ENCODE data around the gene UBP1. TPM values are rescaled to one million over a fixed set of nuclear protein-coding genes. Genes with fewer than 3 reads are reported as not detected.

UBP1 gene
- total RNA-seq, 4 donors from 2014 or later: 51.4 to 71.4 (median 53.9) TPM

DNA sequence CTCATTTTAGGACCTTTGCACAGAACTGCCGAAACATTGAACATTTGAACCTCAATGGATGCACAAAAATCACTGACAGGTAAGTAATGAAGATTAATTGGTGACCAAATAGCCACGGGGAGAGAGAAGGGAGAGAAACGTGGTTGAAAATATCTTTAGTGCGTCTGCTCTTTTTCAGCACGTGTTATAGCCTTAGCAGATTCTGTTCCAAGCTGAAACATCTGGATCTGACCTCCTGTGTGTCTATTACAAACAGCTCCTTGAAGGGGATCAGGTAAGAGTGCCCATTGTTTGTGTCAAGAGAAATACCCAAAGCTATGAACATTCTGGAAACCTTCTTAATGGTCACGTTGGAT lies 67.1 kb downstream of the UBP1 start:
- Histone ChIP-seq H3K4me1 (peaks cover 0 to 8% (median 0%) of the 10 kb centered on the region in 4 donors), H3K36me3 (peaks cover 0 to 32% (median 0%) of the 10 kb centered on the region in 3 donors), H3K27me3 (no peaks in the 10 kb centered on the region), H3K27ac (no peak overlapping the region), H3K9me3 (no peaks in the 10 kb centered on the region), H3K4me3 (no peak overlapping the region)
- no peak for DNase-seq (ENCODE audit: low spot score in 2 of 2)
- 48 to 58% methylated on average over 6 of the region's 6 CpGs for WGBS, 2 donors
- TF ChIP-seq, protein P1, sequence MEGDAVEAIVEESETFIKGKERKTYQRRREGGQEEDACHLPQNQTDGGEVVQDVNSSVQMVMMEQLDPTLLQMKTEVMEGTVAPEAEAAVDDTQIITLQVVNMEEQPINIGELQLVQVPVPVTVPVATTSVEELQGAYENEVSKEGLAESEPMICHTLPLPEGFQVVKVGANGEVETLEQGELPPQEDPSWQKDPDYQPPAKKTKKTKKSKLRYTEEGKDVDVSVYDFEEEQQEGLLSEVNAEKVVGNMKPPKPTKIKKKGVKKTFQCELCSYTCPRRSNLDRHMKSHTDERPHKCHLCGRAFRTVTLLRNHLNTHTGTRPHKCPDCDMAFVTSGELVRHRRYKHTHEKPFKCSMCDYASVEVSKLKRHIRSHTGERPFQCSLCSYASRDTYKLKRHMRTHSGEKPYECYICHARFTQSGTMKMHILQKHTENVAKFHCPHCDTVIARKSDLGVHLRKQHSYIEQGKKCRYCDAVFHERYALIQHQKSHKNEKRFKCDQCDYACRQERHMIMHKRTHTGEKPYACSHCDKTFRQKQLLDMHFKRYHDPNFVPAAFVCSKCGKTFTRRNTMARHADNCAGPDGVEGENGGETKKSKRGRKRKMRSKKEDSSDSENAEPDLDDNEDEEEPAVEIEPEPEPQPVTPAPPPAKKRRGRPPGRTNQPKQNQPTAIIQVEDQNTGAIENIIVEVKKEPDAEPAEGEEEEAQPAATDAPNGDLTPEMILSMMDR (IDR thresholded peaks at IDR 0.05): peak in 1 of 5 experiments; percentile 3
- no peak for TF ChIP-seq EP300 (IDR thresholded peaks at IDR 0.05)

DNA sequence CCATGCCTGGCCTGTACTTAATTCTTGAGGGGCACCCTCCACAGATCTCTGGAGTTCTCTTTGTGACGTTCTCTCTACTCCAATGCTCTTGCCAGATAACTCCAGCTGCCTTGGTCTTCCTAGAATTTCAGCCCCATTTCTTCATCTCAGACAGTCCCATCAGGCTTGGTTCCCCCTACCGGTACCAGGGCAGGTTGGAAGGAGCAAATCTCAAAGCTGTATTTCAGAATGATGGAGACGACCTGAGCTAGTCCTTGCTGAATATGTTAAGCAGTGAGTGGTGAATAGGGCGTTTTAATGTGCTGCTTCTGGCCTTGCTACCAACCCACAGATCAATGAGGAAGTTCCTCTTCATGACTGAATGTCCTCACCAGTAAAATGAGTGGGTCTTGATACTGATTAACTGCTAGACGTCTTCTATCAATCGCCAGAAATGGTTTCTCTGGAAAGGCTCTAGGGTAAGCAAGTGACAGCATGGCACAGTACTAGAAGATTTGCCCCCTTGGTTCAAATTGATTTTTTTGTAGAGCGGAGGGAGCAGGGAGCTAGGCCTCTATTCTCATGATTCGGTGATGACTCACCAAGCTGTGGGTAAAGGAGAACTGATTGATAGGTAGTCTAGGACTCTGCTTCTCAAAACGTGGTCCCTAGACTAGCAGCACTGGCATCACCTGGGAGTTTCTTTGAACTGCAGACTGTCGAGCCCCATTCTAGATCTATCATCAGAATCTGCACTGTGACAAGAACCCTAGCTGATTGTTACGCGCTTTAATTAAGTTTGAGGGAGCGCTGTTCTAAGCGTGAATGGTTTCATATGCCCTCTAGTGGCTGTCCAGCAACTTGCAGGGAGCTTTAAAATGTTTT lies 67.8 kb downstream of the UBP1 start:
- TF ChIP-seq EP300 (IDR thresholded peaks at IDR 0.05) (no peak), POLR2A (IDR thresholded peaks at IDR 0.05) (no peak)
- TF ChIP-seq, protein P1 (IDR thresholded peaks at IDR 0.05): peak; percentile 82 to 92 (median 87)
- Histone ChIP-seq H3K27ac (no peak overlapping the region), H3K4me1 (peaks cover 0 to 8% (median 0%) of the 10 kb centered on the region in 4 donors), H3K27me3 (no peaks in the 10 kb centered on the region), H3K9me3 (no peaks in the 10 kb centered on the region), H3K36me3 (peaks cover 0 to 26% (median 0%) of the 10 kb centered on the region in 3 donors), H3K4me3 (no peak overlapping the region)
- peak in 1 of 2 donors; percentile 56 for DNase-seq (ENCODE audit: low spot score in 2 of 2)
- 57% methylated on average over 14 of the region's 14 CpGs for WGBS, 2 donors

DNA sequence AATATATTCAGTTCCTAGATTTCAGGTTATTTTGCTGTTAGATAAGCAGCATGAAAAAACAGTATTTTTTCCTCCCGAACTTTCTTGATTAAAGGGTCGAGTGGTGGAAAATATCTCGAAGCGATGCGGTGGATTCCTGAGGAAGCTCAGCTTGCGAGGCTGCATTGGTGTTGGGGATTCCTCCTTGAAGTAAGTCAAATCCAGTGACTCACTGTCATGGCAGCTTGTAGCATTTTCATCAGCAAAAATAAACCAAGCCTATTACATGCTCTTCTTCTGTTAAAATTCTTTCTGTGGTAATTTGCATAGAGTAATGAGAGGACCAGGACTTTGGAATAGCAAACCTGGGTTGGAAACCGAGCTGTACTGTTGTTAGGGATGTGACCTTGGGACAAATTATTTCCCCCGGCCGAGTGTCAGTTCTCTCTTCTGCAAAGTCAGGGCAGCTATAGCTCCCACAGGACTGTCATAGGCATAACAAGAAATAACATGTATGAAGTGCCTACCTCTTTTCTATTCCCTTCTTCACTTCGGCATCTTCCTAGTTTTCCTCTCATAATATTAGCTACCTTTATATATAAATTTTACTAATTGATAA lies 75.6 kb downstream of the UBP1 start:
- Histone ChIP-seq H3K27ac (no peak overlapping the region), H3K4me1 (peaks cover 0 to 8% (median 0%) of the 10 kb centered on the region in 4 donors), H3K27me3 (no peaks in the 10 kb centered on the region), H3K9me3 (no peaks in the 10 kb centered on the region), H3K4me3 (no peak overlapping the region), H3K36me3 (peaks cover 0 to 8% (median 0%) of the 10 kb centered on the region in 3 donors)
- TF ChIP-seq EP300 (IDR thresholded peaks at IDR 0.05) (no peak), POLR2A (IDR thresholded peaks at IDR 0.05) (no peak)
- TF ChIP-seq, protein P1 (IDR thresholded peaks at IDR 0.05): no peak
- DNase-seq (ENCODE audit: low spot score in 2 of 2): no peak
- WGBS, 2 donors: 79 to 90% methylated on average over 10 of the region's 10 CpGs

DNA sequence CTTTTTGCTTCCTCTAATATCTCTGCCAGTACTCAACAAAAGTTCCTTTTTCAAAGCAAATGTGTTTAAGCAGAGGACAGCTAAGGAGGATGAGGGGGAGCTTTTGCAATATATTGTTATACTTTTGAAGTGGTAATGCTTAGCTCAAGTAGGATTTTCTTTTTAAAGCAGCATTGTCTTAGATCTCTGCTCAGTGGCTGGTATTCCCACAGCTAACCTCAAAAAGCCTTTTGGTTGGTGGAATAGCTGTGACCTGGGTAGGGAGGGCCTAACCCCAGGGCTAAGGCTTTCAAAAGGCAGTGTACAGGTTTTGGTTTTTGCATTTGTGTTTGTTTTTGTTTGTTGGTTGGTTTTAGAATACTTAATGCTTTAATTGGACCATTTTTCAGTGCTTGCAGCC lies 76.1 kb downstream of the UBP1 start:
- TF ChIP-seq EP300 (IDR thresholded peaks at IDR 0.05) (no peak), POLR2A (IDR thresholded peaks at IDR 0.05) (no peak)
- TF ChIP-seq, protein P1 (IDR thresholded peaks at IDR 0.05): no peak
- peaks cover 0 to 8% (median 0%) of the 10 kb centered on the region in 3 donors for H3K36me3 ChIP-seq
- no peak overlapping the region for H3K27ac ChIP-seq
- no peaks in the 10 kb centered on the region for H3K9me3 ChIP-seq
- H3K4me3 ChIP-seq: no peak overlapping the region
- H3K27me3 ChIP-seq: no peaks in the 10 kb centered on the region
- no peak for DNase-seq (ENCODE audit: low spot score in 2 of 2)
- H3K4me1 ChIP-seq: peaks cover 0 to 9% (median 0%) of the 10 kb centered on the region in 4 donors

Measured in tibial nerve (tissue), 4 donors.